Small intestine (tissue), 7 donors: Measurements from ENCODE around the gene VSIR. TPM values are rescaled to one million over a fixed set of nuclear protein-coding genes. Genes with fewer than 3 reads are reported as not detected.

ENCODE experiments used
- DNase-seq, 2 donors: peaks; one replicate each; pipeline versions ENCODE4 v3.0.0 to v3.0.0-alpha.2; 2013
- FAIRE-seq: peaks from 2 replicates; lab custom pipeline; 2012; peaks lifted over from hg19 to GRCh38; lab: Jason Lieb, UNC
- H3K27ac ChIP-seq, 3 donors: one replicate each; pipeline ENCODE4 v1.5.1; 2013; ENCODE audit warnings: low read length in 2 of 3, mild to moderate bottlenecking in 2 of 3, control low read depth in 1 of 3, inconsistent platforms in 1 of 3, low read depth in 1 of 3, moderate library complexity in 1 of 3
- H3K27me3 ChIP-seq, 3 donors: one replicate each; pipeline ENCODE4 v1.6.1; 2013; ENCODE audit warnings: low read length in 3 of 3, inconsistent platforms in 1 of 3; ENCODE audit not compliant: control insufficient read depth in 3 of 3, insufficient read depth in 3 of 3
- H3K36me3 ChIP-seq, 3 donors: one replicate each; pipeline ENCODE4 v1.6.1; 2013; ENCODE audit warnings: low read length in 3 of 3, inconsistent platforms in 1 of 3, low read depth in 1 of 3, mild to moderate bottlenecking in 1 of 3, moderate library complexity in 1 of 3; ENCODE audit not compliant: control insufficient read depth in 3 of 3, insufficient read depth in 2 of 3
- H3K4me1 ChIP-seq, 3 donors: one replicate each; pipeline ENCODE4 v1.6.1; 2013; ENCODE audit warnings: low read length in 2 of 3, inconsistent platforms in 1 of 3, low read depth in 1 of 3, mild to moderate bottlenecking in 1 of 3, moderate library complexity in 1 of 3; ENCODE audit not compliant: control insufficient read depth in 3 of 3, insufficient read depth in 2 of 3
- H3K4me3 ChIP-seq, 3 donors: one replicate each; pipeline ENCODE4 v1.5.1; 2013; ENCODE audit warnings: low read length in 3 of 3, control low read depth in 1 of 3, inconsistent platforms in 1 of 3, low read depth in 1 of 3, mild to moderate bottlenecking in 1 of 3, moderate library complexity in 1 of 3
- H3K9me3 ChIP-seq, 2 donors: one replicate each; pipeline ENCODE4 v1.6.1; 2013; ENCODE audit warnings: low read depth in 1 of 2, low read length in 1 of 2; ENCODE audit not compliant: control insufficient read depth in 2 of 2, insufficient read depth in 1 of 2
- WGBS, 3 donors: extraction: QIAGEN DNeasy Blood & Tissue Kit; methylation state at CpG; one replicate each; pipeline ENCODE4 v1.1.7; 2013; 5-methylcytosine and 5-hydroxymethylcytosine counted together
- polyA plus RNA-seq, 4 donors: library from polyadenylated mRNA; stranded (reverse) in 3 of 4; unstranded in 1 of 4; fragments of 200-250 nt in 3 of 4; fragments of 120-200 nt in 1 of 4; gene quantifications; one replicate each; pipeline versions ENCODE4 v1.2.1 to v1.2.3, GENCODE V29; 2013
- donor health status: healthy with polysubstance abuse.
- donor health status: control.
- donor health status: control.
- donor health status: Bipolar disorder and iron deficiency.
- donor health status: healthy.

The VSIR gene
- polyA plus RNA-seq, 4 donors = 26.6 to 58.9 (median 52.1) TPM

DNA sequence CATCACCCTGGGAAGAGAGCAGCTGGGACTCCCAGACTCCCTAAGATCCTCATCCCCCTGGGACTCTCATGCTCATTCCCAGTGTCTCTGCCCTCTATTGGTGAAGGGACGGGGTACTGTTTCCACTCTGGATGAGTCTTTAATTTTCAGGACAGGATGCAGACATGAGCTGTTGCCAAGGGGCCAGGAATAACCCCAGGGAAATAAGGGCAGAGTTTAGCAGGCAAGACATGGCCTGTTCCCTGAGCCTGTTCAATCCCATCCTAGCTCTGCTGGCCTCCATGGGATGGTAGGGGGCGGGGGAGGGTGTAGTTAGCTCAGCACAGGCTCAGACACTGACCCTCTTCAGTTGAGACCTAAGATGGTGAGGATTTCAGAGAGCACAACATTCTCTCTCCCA is 67.7 kb downstream of the VSIR start:
- Histone ChIP-seq H3K9me3 (no peaks in the 10 kb centered on the region), H3K4me3 (no peak overlapping the region), H3K27me3 (no peaks in the 10 kb centered on the region), H3K4me1 (peaks cover 0 to 5% (median 0%) of the 10 kb centered on the region in 3 donors), H3K36me3 (no peaks in the 10 kb centered on the region), H3K27ac (no peak overlapping the region)
- no peak for DNase-seq
- WGBS, 3 donors = 64 to 83% (median 71%) methylated on average over 2 of the region's 2 CpGs
- FAIRE-seq = no peak

DNA sequence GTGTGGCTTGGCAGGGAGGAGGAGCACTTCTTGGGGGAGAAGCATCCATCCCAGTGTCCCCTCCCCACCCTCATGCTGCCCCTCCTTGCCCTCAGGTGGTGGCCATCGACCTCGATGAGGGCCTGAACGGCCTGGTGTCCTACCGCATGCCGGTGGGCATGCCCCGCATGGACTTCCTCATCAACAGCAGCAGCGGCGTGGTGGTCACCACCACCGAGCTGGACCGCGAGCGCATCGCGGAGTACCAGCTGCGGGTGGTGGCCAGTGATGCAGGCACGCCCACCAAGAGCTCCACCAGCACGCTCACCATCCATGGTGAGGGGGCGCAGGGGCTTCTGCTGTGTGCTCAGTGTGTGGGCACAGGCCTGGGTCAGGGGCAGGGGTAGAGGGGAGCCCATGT is 68.5 kb downstream of the VSIR start:
- FAIRE-seq (no peak), DNase-seq (no peak)
- no peak overlapping the region for H3K27ac ChIP-seq
- H3K4me3 ChIP-seq = no peak overlapping the region
- no peaks in the 10 kb centered on the region for H3K36me3 ChIP-seq
- H3K9me3 ChIP-seq = no peaks in the 10 kb centered on the region
- H3K27me3 ChIP-seq = no peaks in the 10 kb centered on the region
- H3K4me1 ChIP-seq = peaks cover 0 to 5% (median 0%) of the 10 kb centered on the region in 3 donors
- WGBS, 3 donors = 93 to 96% (median 95%) methylated on average over 18 of the region's 18 CpGs

DNA sequence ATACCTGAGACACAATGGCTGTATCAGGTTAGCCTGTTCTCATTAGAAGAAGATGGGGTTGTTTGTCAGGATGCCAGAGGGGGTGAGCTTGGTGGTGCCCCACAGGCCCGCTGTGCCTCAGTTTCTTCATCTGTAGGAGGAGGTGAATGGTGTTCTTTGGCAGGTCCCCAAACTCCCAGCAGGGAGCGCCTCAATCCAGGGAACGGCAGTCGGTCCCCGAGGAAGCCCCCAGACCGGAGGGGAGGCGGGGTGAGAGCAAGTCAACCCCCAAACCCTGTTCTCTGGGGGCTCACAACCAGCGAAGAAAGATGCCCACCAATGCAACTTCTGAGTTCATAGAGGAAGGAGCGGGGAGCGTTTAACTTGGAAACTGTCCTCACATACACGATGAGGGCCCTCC is 69.7 kb downstream of the VSIR start:
- FAIRE-seq = no peak
- 72 to 84% (median 79%) methylated on average over 11 of the region's 11 CpGs for WGBS, 3 donors
- Histone ChIP-seq H3K4me1 (peaks cover 0 to 5% (median 0%) of the 10 kb centered on the region in 3 donors), H3K4me3 (no peak overlapping the region), H3K27me3 (no peaks in the 10 kb centered on the region), H3K9me3 (no peaks in the 10 kb centered on the region), H3K36me3 (no peaks in the 10 kb centered on the region), H3K27ac (no peak overlapping the region)
- DNase-seq = no peak

DNA sequence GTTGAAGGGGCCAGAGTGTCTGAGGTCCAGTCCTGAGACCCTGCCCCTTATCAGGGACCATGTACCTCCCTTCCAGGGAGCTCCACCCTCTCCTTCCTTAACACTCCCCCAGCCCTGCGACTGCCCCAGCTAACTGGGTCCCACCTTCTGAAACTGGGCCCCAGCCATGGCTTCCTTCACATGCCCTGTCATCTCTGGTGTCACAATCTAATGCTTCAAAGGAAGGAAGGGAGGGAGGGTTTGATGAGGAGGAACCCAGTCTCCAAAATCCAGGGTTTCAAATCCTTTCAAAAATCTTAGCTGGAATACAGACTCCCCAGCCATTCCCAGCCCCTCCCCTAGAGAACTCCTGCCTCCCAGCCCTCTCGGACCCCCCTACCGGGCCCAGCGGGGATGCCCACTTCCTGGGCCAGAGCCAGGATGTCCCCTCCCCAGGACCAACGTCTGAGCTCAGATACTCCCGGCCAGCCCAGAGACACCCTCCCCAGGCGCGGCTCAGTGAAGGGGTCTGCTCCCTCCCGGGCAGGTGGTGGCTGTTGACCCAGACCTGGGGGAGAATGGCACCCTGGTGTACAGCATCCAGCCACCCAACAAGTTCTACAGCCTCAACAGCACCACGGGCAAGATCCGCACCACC is 71.7 kb downstream of the VSIR start:
- FAIRE-seq (no peak), DNase-seq (no peak)
- 78 to 86% (median 79%) methylated on average over 11 of the region's 11 CpGs for WGBS, 3 donors

DNA sequence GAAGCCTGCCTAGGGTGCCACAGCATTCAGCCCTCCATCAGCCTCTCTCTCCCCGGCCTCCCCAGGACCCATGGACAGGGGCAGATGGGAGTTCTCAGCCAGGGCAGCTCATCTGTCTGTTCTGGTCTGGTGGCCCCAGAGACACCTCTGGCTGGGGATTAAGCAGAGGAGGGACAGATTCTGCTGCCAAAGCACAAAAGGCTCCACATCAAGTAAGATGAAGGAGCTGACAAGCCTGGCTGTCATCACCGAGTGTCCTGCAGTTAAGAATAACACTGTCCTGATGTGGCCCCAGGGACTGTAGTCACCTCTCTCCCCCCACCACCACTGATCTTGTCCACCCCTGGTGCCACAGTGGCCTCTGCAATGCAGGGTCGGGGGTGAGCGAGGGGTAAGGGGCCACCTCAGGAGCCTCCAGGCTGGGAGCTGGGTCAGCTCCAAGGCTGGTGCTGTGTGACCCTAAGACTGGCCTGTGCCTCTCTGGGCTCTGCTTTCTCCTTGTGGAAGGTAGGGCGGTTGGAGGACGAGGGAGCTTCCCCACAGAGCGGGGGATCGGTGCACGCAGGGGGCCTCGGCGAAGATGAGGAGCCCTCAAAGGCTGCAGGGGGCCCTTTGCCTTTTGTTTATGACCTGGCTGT is 72.5 kb downstream of the VSIR start:
- Histone ChIP-seq H3K4me1 (peaks cover 0 to 3% (median 0%) of the 10 kb centered on the region in 3 donors), H3K4me3 (no peak overlapping the region), H3K9me3 (no peaks in the 10 kb centered on the region), H3K36me3 (no peaks in the 10 kb centered on the region), H3K27ac (no peak overlapping the region), H3K27me3 (no peaks in the 10 kb centered on the region)
- FAIRE-seq (no peak), DNase-seq (no peak)
- WGBS, 3 donors = 91 to 95% (median 92%) methylated on average over 11 of the region's 11 CpGs

More for the DNA sequence above, 71.7 kb downstream of the VSIR start:
- H3K36me3 ChIP-seq = no peaks in the 10 kb centered on the region
- H3K27me3 ChIP-seq = no peaks in the 10 kb centered on the region
- H3K27ac ChIP-seq = no peak overlapping the region
- H3K9me3 ChIP-seq = no peaks in the 10 kb centered on the region
- peaks cover 0 to under 1% (median 0%) of the 10 kb centered on the region in 3 donors for H3K4me1 ChIP-seq
- no peak overlapping the region for H3K4me3 ChIP-seq

DNA sequence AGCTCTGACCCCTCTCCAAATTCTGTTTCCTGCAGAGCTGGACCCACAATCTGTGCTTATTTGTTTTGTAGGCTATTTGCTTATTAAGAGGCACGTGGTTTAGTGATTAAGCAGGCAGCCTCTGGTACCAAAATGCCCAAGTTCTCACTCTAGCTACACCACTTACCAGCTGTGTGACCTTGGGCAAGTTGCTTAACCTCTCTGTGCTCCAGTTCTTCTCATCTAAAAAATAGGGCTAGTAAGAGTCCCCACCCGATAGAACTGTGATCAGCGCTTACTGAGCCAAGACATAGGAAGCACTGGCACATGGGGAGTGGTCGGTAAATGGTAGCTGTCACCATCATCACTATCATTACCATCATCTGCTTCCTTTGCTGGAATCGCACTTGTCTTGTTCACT is 74.6 kb downstream of the VSIR start:
- no peak overlapping the region for H3K4me3 ChIP-seq
- no peak for DNase-seq
- no peak for FAIRE-seq
- WGBS, 3 donors = 74 to 79% (median 76%) methylated on average over 5 of the region's 5 CpGs
- H3K27ac ChIP-seq = no peak overlapping the region
- peaks cover 1 to 5% (median 3%) of the 10 kb centered on the region in 3 donors for H3K4me1 ChIP-seq
- H3K9me3 ChIP-seq = no peaks in the 10 kb centered on the region
- H3K36me3 ChIP-seq = no peaks in the 10 kb centered on the region
- H3K27me3 ChIP-seq = no peaks in the 10 kb centered on the region

DNA sequence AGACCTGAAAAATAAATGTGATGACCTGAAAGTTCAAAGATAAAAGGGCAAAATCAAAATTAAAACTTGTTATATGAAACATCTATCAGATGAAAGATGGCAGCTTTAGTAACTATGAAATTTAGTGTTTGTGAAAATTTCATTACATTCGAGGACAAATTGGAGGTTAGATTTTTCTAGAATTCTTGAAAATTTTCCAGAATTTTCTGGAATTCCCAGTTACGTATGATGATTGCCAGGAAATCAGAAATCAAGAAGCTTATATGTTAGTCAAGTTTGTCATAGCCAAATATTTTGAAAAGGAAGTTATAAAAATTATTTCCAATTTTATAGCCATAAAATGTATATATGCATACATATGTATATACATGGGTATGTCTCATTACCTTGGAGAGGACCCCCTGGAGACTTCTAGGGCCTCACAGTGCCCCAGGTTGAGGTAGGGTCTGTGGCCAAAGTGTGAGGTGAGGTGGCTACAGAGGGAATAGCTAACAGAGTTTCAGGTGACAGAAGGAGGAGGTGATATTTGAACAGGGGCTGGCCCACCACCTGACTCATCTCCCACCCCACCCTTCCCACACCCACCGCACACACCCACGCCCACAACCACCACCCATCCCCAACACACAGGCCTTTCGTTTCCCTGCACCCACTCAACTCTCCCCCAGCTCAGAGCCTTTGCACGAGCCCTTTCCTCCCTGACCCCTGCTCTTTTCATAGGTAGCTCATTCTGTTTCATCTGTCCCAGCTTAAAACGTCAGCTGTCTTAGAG is 75.2 kb downstream of the VSIR start:
- Histone ChIP-seq H3K4me3 (no peak overlapping the region), H3K36me3 (no peaks in the 10 kb centered on the region), H3K9me3 (no peaks in the 10 kb centered on the region), H3K4me1 (peaks cover 3 to 5% (median 3%) of the 10 kb centered on the region in 3 donors), H3K27me3 (no peaks in the 10 kb centered on the region), H3K27ac (no peak overlapping the region)
- no peak for DNase-seq
- no peak for FAIRE-seq
- WGBS, 3 donors = 65 to 69% (median 65%) methylated on average over 7 of the region's 7 CpGs
